Retinal pigment epithelial cell (primary cell): Measurements from ENCODE around the gene GPALPP1.

Source experiments
- DNase-seq: peaks from one replicate; pipeline ENCODE4 v3.0.0-alpha.2; 2010; ENCODE audit warnings: low read depth
- H3K4me3 ChIP-seq: 2 replicates; pipeline ENCODE4 v1.5.1; 2011; ENCODE audit warnings: mild to moderate bottlenecking, low read length, control low read depth, moderate library complexity
- TF ChIP-seq, protein P1 (sequence below): conservative IDR thresholded peaks from 2 replicates; pipeline ENCODE4 v1.5.1; 2011; ENCODE audit warnings: low read depth, low read length, control low read depth, inconsistent platforms

GPALPP1 gene

DNA sequence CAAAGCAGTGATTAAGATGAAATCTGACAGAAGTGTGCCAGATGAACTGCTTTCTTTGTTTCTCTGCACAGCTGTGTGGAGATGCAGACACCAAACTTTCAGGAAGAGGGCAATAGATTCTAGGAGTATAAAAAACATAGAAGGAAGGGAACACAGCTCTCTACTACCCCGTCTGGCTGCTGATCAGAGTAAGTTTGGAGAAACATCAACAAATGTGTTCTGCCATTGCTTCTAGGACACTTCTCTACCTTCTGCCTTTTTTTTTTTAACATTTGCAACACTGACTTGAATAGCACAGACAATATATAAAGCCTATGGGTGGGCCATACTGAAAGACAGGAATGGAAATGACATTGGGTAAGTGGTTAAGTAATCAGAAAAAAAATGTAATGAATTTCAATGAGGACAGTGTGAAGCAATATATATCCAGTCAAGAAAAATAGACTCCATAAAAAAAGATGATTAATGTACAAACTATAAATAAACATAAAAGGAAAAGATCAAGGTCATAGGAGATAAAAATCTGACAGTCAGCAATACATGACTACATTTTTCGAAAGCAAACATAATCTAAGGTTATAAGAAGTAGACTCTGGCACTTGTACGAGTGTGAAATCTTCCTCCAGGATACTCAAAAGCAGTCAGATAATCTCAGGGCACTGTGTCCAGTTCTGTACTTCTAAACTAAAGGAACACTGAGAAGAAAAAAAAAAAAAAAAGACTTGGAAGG lies 21.5 kb upstream of the GPALPP1 start:
- no peak overlapping the region for H3K4me3 ChIP-seq
- TF ChIP-seq, protein P1, sequence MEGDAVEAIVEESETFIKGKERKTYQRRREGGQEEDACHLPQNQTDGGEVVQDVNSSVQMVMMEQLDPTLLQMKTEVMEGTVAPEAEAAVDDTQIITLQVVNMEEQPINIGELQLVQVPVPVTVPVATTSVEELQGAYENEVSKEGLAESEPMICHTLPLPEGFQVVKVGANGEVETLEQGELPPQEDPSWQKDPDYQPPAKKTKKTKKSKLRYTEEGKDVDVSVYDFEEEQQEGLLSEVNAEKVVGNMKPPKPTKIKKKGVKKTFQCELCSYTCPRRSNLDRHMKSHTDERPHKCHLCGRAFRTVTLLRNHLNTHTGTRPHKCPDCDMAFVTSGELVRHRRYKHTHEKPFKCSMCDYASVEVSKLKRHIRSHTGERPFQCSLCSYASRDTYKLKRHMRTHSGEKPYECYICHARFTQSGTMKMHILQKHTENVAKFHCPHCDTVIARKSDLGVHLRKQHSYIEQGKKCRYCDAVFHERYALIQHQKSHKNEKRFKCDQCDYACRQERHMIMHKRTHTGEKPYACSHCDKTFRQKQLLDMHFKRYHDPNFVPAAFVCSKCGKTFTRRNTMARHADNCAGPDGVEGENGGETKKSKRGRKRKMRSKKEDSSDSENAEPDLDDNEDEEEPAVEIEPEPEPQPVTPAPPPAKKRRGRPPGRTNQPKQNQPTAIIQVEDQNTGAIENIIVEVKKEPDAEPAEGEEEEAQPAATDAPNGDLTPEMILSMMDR, result peak; percentile 34
- no peak for DNase-seq

DNA sequence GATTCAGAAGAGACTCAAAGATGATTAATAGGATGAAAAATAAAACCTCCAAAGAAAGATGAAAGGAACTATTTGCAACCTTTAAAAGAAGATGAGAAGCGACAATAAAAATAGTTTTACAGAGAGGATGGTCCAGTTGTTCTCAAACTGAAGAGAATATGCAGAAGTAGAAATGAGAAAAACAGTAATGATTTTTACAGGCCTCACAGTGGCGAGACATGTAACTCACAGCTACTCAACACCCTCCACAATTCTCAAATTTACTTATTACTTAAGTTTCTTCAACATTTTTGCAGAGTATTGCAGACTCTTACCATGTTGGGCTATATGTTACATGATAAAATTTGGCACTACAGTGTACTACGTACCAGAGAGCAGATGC lies 20.9 kb upstream of the GPALPP1 start:
- DNase-seq, result no peak
- TF ChIP-seq, protein P1, result no peak
- H3K4me3 ChIP-seq, result no peak overlapping the region

DNA sequence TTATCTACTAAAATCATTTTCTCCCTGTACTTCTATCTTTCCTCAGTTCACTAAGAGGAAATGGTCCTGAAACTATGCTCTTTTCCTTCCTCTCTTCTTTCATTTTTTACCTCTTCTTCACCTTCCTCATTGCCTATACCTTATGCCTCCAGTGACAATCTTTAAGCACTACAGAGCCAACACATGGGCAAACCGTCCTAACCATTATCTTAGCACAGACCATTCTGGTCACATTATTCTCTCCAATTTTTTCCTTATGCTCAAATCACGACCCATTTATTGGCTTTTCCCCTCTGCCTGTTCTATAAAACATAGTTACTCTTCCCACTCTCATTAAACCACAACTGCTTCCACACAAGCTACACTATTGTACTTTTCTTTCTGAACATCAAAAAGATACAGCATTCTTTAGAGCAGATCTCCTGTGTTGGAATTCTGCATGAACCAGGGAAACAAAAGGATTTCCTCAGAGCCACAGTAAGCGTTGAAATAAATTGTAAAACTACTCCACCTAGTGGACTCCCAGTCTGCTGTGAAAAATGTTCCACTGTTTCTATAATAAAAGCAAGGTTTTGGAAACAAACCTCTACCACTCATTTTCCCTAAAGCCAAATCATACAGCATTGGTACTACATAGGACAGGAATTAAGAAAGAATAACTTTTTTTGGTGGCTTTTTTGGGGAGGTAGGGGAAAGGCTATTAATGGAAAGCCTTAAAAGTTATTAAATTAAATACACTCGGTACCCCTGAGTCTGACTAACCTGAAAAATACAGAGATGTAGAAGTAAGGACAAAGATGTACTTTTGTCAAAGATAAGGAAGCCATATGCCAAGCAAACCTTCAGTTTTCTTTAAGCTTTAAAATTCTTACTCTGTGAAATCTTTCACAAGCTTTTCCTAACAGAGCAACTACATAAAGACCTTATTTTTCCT lies 19.5 kb upstream of the GPALPP1 start:
- TF ChIP-seq, protein P1, result peak; percentile 70
- H3K4me3 ChIP-seq, result no peak overlapping the region
- DNase-seq, result no peak

DNA sequence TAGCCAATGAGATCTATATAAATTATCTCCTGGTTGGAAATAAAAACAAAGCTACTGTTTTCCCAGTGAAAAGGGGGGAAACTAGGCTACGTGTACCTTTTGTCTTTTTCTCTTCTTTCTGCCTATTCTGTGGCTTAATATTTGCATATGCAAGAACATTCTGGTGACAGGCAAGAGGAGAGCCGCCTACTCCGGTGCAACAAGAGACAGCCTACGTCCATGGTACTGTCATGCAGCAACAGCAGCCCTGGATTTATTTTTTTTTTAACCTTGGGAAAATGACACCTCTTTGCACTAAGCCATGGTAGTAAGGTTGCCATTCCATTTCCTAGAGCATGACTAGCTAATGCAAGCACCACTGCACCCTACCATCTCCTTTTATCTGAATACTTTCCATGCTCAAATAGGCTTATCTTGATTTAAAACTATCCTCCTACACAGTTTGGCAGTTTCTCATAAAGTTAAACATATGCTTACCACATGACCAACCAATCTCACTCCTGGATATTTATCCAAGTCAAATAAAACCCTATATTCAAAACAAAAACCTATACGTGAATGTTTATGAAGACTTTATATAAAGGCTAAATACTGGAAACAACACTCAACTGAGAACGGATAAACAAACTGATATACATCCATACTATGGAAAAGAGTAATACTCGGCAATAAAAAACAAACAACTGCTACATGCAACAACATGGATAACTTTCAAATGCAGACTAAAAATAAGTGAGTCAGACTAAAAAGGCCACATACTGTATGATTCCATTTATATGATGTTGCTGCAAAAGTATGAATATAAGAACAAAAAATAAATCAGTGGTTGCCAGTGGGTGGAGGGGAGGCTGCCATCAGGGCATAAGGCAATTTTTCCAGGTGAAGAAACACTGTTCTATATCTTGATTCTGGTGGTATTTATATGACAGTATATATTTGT lies 17.4 kb upstream of the GPALPP1 start:
- H3K4me3 ChIP-seq, result no peak overlapping the region
- TF ChIP-seq, protein P1, result no peak
- DNase-seq, result no peak

DNA sequence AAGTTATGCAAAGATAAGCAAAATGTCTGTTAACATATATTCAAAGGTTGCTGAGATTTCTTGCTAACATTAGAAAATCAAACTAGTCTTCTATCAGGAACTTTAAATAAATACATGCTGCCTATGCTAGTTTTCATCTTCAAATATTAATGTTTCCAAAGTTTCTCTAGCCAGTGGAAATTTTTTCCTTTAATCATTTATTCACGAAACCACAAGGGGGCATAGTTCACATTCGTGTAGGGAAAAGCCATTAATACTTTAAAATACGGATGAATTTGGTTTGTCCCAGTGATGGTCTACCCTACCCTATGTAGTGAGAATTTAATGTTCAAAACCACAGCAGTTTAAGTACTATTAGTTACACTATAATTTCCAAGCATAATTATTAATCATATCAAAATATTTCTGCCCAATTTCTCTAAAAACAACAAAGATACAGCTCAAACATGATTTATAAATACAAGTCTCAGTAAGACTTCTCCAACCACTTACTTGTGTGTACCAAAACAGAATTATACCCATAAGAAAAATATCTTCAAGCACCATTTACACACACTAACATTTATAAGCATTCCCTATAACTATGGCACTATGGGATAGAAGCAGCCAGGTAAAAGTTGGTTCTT lies 16.3 kb upstream of the GPALPP1 start:
- no peak for DNase-seq
- H3K4me3 ChIP-seq, result no peak overlapping the region
- TF ChIP-seq, protein P1, result peak; percentile 47

DNA sequence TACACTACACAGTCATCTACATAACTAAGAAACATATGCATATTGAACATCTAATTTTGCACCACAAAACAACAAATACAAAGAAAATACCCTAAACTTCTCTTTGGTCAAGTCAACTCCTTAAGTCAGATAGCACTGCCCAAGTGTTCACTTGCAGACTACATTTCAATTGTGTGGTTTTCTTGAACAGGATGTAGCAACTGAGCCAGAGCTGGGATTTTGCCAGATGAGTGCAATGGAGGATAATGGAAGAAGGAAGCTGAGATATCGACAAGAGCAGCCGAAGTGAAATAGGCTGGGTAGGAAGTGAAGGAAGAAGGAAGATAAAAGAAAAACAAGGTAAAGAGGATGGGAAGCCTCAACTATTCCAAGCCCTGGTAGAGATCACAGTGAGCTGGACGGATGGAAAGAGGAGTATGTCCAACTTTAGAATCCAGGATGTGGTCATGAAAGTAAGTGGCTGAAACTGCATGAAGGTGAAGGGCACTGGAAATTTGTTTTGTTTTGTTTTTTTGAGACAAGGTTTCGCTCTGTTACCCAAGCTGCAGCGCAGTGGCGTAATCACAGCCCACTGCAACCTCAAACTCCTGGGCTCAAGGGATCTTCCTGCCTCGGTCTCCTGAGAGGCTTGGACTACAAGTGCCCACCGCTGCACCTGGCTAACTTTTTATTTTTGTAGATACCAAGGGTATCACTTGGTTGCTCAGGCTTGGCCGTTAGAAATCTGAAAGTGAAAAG lies 15.1 kb upstream of the GPALPP1 start:
- TF ChIP-seq, protein P1, result no peak
- no peak for DNase-seq
- H3K4me3 ChIP-seq, result no peak overlapping the region
